Measurements from ENCODE around the gene RNF7.

Gene RNF7

GRCh38 chr3:141729240-141729639 lies 8.9 kb upstream of the RNF7 start:
- no peak overlapping the region for H3K27ac ChIP-seq (ENCODE audit: low read depth, low read length, poor library complexity, severe bottlenecking)
- no peak overlapping the region for H3K4me2 ChIP-seq (ENCODE audit: low read length)
- no peaks in the 10 kb centered on the region for H3K9me3 ChIP-seq (ENCODE audit: low read length)
- no peak overlapping the region for H3K4me3 ChIP-seq (ENCODE audit: low read depth, low read length, poor library complexity, severe bottlenecking)
- H3F3A ChIP-seq (ENCODE audit: insufficient read depth, low read length), result no peaks in the 10 kb centered on the region
- TF ChIP-seq EZH2 (IDR thresholded peaks at IDR 0.05; ENCODE audit: borderline replicate concordance, low read length), result no peak
- peak; percentile 60 for TF ChIP-seq CTCF (IDR thresholded peaks at IDR 0.05; ENCODE audit: low read length)
- no peaks in the 10 kb centered on the region for H4K20me1 ChIP-seq (ENCODE audit: insufficient read depth, low read length)
- no peaks in the 10 kb centered on the region for H3K79me2 ChIP-seq (ENCODE audit: insufficient read depth, low read length)
- H3K9ac ChIP-seq (ENCODE audit: low read length), result no peak overlapping the region
- no peaks in the 10 kb centered on the region for H3K27me3 ChIP-seq (ENCODE audit: insufficient read depth, low read length)
- no peaks in the 10 kb centered on the region for H3K9me2 ChIP-seq (ENCODE audit: low read depth, low read length)
- H3K36me3 ChIP-seq (ENCODE audit: insufficient read depth, low read length), result no peaks in the 10 kb centered on the region
- H2AFZ ChIP-seq (ENCODE audit: low read length), result no peak overlapping the region
- H3K4me1 ChIP-seq (ENCODE audit: insufficient read depth, low read length, severe bottlenecking), result no peaks in the 10 kb centered on the region

GRCh38 chr3:141735176-141735575 lies 2.9 kb upstream of the RNF7 start:
- Histone ChIP-seq H3K9me2 (ENCODE audit: low read depth, low read length) (no peaks in the 10 kb centered on the region), H2AFZ (ENCODE audit: low read length) (no peak overlapping the region), H3F3A (ENCODE audit: insufficient read depth, low read length) (no peaks in the 10 kb centered on the region), H3K4me2 (ENCODE audit: low read length) (no peak overlapping the region), H3K4me1 (ENCODE audit: insufficient read depth, low read length, severe bottlenecking) (peaks cover 25% of the 10 kb centered on the region), H3K9ac (ENCODE audit: low read length) (no peak overlapping the region), H4K20me1 (ENCODE audit: insufficient read depth, low read length) (no peaks in the 10 kb centered on the region), H3K9me3 (ENCODE audit: low read length) (no peaks in the 10 kb centered on the region), H3K27me3 (ENCODE audit: insufficient read depth, low read length) (no peaks in the 10 kb centered on the region), H3K4me3 (ENCODE audit: low read depth, low read length, poor library complexity, severe bottlenecking) (no peak overlapping the region), H3K79me2 (ENCODE audit: insufficient read depth, low read length) (peaks cover 18% of the 10 kb centered on the region), H3K36me3 (ENCODE audit: insufficient read depth, low read length) (no peaks in the 10 kb centered on the region; the same call in 1 of the 2 replicates), H3K27ac (ENCODE audit: low read depth, low read length, poor library complexity, severe bottlenecking) (no peak overlapping the region)
- TF ChIP-seq CTCF (IDR thresholded peaks at IDR 0.05; ENCODE audit: low read length) (no peak), EZH2 (IDR thresholded peaks at IDR 0.05; ENCODE audit: borderline replicate concordance, low read length) (no peak)

- 0 out of 2 replicates have a peak overlapping the region, but pooled peaks have one; percentile 11 for H2AFZ ChIP-seq (ENCODE audit: low read length)
- no peak overlapping the region for H3K4me3 ChIP-seq (ENCODE audit: low read depth, low read length, poor library complexity, severe bottlenecking)
- no peak overlapping the region for H3K27ac ChIP-seq (ENCODE audit: low read depth, low read length, poor library complexity, severe bottlenecking)
- H4K20me1 ChIP-seq (ENCODE audit: insufficient read depth, low read length), result no peaks in the 10 kb centered on the region
- H3K79me2 ChIP-seq (ENCODE audit: insufficient read depth, low read length), result peaks cover 25% of the 10 kb centered on the region
- H3K4me2 ChIP-seq (ENCODE audit: low read length), result no peak overlapping the region
- H3K9ac ChIP-seq (ENCODE audit: low read length), result no peak overlapping the region
- no peaks in the 10 kb centered on the region for H3F3A ChIP-seq (ENCODE audit: insufficient read depth, low read length)
- TF ChIP-seq CTCF (IDR thresholded peaks at IDR 0.05; ENCODE audit: low read length), result no peak
- TF ChIP-seq EZH2 (IDR thresholded peaks at IDR 0.05; ENCODE audit: borderline replicate concordance, low read length), result no peak
- H3K9me3 ChIP-seq (ENCODE audit: low read length), result no peaks in the 10 kb centered on the region
- H3K9me2 ChIP-seq (ENCODE audit: low read depth, low read length), result no peaks in the 10 kb centered on the region
- peaks cover 4% of the 10 kb centered on the region; the same call in 1 of the 2 replicates for H3K36me3 ChIP-seq (ENCODE audit: insufficient read depth, low read length)
- peaks cover 33% of the 10 kb centered on the region for H3K4me1 ChIP-seq (ENCODE audit: insufficient read depth, low read length, severe bottlenecking)
- H3K27me3 ChIP-seq (ENCODE audit: insufficient read depth, low read length), result no peaks in the 10 kb centered on the region
Observed at GRCh38 chr3:141735770-141736465, 2.2 kb upstream of the RNF7 start.

Data from OCI-LY1 (cell line).